GM13977 (cell line): ENCODE data around the gene ILK.

Experiments used
- DNase-seq: peaks from one replicate; pipeline ENCODE4 v3.0.0; 2012; ENCODE audit warnings: low spot score
- in situ Hi-C: fragments of 300-500 bp; cut with MboI; formaldehyde crosslinking; loops from one replicate; pipeline ENCODE4 v1.12.0; 2022; ENCODE audit warnings: low sequenced_read_pairs, low pct_unique_long_range_greater_than_20kb, mixed read lengths, inconsistent platforms; ENCODE audit not compliant: unreplicated experiment
- TF ChIP-seq, protein P1 (sequence below): IDR thresholded peaks from 2 replicates; pipeline ENCODE4 v1.5.1; 2012; ENCODE audit warnings: mild to moderate bottlenecking, control low read depth; ENCODE audit not compliant: insufficient read depth; ENCODE audit errors: extremely low read depth, missing control alignments

ILK gene

GRCh38 chr11:6615882-6616585, 12.5 kb downstream of the ILK start:
- no peak for DNase-seq
- in situ Hi-C loops: no loop called here
- TF ChIP-seq, protein P1, sequence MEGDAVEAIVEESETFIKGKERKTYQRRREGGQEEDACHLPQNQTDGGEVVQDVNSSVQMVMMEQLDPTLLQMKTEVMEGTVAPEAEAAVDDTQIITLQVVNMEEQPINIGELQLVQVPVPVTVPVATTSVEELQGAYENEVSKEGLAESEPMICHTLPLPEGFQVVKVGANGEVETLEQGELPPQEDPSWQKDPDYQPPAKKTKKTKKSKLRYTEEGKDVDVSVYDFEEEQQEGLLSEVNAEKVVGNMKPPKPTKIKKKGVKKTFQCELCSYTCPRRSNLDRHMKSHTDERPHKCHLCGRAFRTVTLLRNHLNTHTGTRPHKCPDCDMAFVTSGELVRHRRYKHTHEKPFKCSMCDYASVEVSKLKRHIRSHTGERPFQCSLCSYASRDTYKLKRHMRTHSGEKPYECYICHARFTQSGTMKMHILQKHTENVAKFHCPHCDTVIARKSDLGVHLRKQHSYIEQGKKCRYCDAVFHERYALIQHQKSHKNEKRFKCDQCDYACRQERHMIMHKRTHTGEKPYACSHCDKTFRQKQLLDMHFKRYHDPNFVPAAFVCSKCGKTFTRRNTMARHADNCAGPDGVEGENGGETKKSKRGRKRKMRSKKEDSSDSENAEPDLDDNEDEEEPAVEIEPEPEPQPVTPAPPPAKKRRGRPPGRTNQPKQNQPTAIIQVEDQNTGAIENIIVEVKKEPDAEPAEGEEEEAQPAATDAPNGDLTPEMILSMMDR: no peak

DNA sequence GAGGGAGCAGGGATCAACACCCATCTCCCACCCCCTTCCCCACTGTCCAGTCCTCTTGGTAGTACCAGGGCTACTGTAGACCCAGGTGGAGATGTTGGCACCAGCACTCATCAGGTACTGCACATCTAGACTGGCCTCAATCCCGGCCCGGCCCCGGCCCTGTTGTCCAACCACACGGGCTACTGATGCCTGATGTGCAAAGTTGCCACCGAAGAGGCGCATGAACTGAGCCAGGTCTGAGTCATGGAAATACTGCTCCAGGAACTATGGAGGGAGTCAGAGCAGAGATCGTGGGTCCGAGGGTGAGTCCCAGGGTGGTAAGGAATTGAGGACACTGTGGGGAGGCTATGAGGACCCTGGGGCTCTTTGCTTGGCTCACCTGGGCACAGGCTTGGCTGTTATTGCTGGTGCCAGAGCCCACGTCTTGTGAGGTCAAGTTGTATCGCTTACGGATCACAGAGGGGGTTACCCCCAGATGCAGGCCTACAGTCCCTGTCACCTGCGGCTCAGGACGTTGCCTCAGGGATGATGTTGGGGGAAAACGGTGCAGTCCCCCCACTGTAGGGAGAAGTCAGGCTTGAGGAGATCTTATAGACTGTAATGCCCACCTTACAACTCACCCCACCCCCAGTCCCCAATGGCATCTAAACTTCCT, 13.1 kb downstream of the ILK start:
- DNase-seq: no peak
- in situ Hi-C loops: no loop called here
- TF ChIP-seq, protein P1: no peak

DNA sequence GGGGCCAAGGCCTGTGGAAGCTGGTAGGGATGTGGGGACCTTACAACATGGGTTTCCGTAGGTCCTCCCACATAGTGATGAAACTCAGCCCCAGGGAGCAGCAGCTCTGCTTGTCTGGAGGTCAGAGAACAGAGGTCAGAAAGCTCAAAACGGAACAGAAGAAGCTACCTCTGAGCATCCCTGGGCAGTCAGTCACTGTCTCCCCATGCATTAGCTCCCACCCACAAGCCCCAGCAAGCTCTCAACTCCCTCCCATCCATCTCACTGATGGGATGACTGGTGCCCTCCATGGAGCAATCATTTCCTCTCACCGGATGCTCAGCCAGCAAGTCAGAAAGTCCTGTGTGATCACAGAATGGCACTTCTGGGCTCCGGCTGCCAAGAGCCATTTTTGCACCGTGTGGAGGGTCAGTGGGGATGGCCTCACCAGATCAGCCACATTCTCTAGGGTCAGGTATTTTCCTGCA, 13.8 kb downstream of the ILK start:
- no peak for DNase-seq
- in situ Hi-C loops: no loop called here

DNA sequence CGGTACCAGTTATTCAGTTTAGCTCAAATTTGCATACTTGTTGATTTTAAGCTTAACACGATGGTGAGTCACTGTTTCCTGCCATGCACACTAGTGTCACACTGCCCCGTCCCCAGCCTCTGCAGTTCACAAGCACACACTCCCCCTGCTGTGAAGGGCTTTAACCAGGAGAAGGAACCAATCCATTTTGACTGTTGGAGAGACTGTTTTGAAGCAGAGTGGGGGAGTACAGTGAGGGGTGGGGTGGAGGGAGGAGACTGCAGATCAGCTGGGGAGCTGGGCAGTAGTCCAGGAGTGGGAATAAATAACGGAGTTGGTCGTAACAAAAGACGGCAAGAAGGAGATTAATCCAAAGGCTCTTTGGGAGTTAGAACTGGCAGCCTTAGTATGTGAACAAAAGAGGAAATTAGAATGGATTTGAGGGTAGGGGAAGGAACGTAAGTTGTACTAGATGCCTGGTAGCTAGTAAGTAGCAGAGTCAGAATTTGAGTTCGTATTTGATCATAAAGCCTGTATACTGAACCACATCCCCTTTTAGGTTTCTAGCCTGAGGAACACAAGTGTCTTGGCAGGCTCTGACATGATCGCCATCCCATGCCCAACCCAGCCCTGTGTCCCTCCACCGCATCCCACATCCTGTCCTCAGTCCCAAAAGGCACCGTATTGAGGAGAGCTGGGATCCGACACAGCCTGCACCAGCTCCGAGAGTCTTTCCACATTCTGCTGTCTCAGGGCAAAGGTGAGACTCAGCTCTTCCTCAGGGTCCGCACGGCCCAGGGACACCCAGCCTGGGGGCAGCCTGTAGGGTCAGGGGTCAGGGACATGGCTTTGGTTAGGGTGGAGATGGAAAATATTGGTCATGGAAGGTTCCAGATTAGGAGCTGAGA, 14.8 kb downstream of the ILK start:
- in situ Hi-C loops: no loop called here
- no peak for DNase-seq
- TF ChIP-seq, protein P1: no peak

More for the DNA sequence above, 13.8 kb downstream of the ILK start:
- TF ChIP-seq, protein P1: no peak

- TF ChIP-seq, protein P1: no peak
- in situ Hi-C loops: no loop called here
- DNase-seq: peak; percentile 98
These were observed 15.6 kb downstream of the ILK start, which contains the start of gene TPP1 for GRCh38 chr11:6619004-6619745. Gene TPP1 (minus strand): TSS chr11:6619422. CDS start chr11:6619400, 22 bp downstream.

DNA sequence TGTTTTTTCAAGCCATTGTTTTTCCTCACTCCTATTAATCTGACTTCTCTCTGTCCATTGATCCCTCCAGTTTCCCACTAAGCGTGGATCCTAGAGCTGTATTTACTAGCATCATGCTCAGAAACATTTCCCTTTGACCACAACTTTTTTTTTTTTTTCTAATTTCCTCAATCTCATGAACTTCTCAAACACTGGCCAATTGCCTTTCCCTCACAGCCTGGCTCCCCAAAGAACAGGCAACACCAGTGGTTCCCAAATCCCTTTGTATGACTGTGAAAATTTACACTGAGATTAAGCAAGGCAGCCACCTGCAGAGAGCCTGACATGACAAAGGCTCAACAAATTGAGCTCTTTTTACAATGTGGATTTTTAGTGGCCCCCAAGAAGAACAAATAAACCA, 17.1 kb downstream of the ILK start:
- in situ Hi-C loops: no loop called here
- DNase-seq: no peak
- TF ChIP-seq, protein P1: no peak
